ENCODE data around the gene CRBN. TPM values are rescaled to one million over a fixed set of nuclear protein-coding genes. Genes with fewer than 3 reads are reported as not detected.

Gene CRBN
- total and polyA plus RNA-seq, 2 of the 13 experiments (the other 11 are each of a cell fraction or from before 2014, with no cell fraction given) = 30.8 to 36.1 TPM

GRCh38 chr3:3126477-3127431, 52.7 kb downstream of the CRBN start, which contains the start of gene TRNT1 (continued):
- TF ChIP-seq PITX1 (CRISPR knock-in tag; IDR thresholded peaks at IDR 0.05) (no peak; the same call in 1 of the 2 replicates), HNRNPUL1 (IDR thresholded peaks at IDR 0.05; ENCODE audit: low read depth, low read length) (no peak), ZNF121 (CRISPR knock-in tag; IDR thresholded peaks at IDR 0.05) (no peak), ZNF749 (CRISPR knock-in tag; IDR thresholded peaks at IDR 0.05; ENCODE audit: borderline replicate concordance) (peak; percentile 94), EEA1 (CRISPR knock-in tag; IDR thresholded peaks at IDR 0.05; ENCODE audit: borderline replicate concordance) (no peak), ZSCAN9 (CRISPR knock-in tag; IDR thresholded peaks at IDR 0.05; ENCODE audit: borderline replicate concordance) (peak; percentile 37; the same call in 1 of the 2 replicates), ZNF335 (CRISPR knock-in tag; IDR thresholded peaks at IDR 0.05) (no peak), ZNF180 (CRISPR knock-in tag; IDR thresholded peaks at IDR 0.05; ENCODE audit: borderline replicate concordance, low read depth) (no peak), ZNF652 (CRISPR knock-in tag; IDR thresholded peaks at IDR 0.05; ENCODE audit: borderline replicate concordance, low read depth) (no peak), ZBTB7A (CRISPR knock-in tag; IDR thresholded peaks at IDR 0.05) (peak; percentile 47; the same call in 1 of the 2 replicates), ZNF660 (CRISPR knock-in tag; IDR thresholded peaks at IDR 0.05; ENCODE audit: borderline replicate concordance, low read depth) (no peak), ZNF678 (CRISPR knock-in tag; IDR thresholded peaks at IDR 0.05) (peak; percentile 36; the same call in 1 of the 2 replicates), ZMYM3 (CRISPR knock-in tag; IDR thresholded peaks at IDR 0.05) (no peak), ZC3H13 (CRISPR knock-in tag; IDR thresholded peaks at IDR 0.05) (peak; percentile 82), KDM1A (CRISPR knock-in tag; IDR thresholded peaks at IDR 0.05) (no peak), ISX (CRISPR knock-in tag; conservative IDR thresholded peaks at IDR 0.05) (no peak; the same call in 1 of the 2 replicates), CHD4 (IDR thresholded peaks at IDR 0.05; ENCODE audit: borderline replicate concordance, low read length) (no peak), ZBTB21 (CRISPR knock-in tag; IDR thresholded peaks at IDR 0.05) (peak; percentile 58), NR2C2 (CRISPR knock-in tag; IDR thresholded peaks at IDR 0.05; ENCODE audit: borderline replicate concordance) (peak; percentile 66; the same call in 1 of the 2 replicates), ZNF724P (CRISPR knock-in tag; IDR thresholded peaks at IDR 0.05; ENCODE audit: borderline replicate concordance) (no peak), ZNF414 (CRISPR knock-in tag; IDR thresholded peaks at IDR 0.05) (peak; percentile 71), ZNF430 (CRISPR knock-in tag; IDR thresholded peaks at IDR 0.05) (no peak), ZNF7 (CRISPR knock-in tag; IDR thresholded peaks at IDR 0.05) (no peak)
- TF ChIP-seq, protein P1, sequence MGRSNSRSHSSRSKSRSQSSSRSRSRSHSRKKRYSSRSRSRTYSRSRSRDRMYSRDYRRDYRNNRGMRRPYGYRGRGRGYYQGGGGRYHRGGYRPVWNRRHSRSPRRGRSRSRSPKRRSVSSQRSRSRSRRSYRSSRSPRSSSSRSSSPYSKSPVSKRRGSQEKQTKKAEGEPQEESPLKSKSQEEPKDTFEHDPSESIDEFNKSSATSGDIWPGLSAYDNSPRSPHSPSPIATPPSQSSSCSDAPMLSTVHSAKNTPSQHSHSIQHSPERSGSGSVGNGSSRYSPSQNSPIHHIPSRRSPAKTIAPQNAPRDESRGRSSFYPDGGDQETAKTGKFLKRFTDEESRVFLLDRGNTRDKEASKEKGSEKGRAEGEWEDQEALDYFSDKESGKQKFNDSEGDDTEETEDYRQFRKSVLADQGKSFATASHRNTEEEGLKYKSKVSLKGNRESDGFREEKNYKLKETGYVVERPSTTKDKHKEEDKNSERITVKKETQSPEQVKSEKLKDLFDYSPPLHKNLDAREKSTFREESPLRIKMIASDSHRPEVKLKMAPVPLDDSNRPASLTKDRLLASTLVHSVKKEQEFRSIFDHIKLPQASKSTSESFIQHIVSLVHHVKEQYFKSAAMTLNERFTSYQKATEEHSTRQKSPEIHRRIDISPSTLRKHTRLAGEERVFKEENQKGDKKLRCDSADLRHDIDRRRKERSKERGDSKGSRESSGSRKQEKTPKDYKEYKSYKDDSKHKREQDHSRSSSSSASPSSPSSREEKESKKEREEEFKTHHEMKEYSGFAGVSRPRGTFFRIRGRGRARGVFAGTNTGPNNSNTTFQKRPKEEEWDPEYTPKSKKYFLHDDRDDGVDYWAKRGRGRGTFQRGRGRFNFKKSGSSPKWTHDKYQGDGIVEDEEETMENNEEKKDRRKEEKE (IDR thresholded peaks at IDR 0.05) = no peak
- TF ChIP-seq, protein P2, sequence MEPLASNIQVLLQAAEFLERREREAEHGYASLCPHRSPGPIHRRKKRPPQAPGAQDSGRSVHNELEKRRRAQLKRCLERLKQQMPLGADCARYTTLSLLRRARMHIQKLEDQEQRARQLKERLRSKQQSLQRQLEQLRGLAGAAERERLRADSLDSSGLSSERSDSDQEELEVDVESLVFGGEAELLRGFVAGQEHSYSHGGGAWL (CRISPR knock-in tag; IDR thresholded peaks at IDR 0.05) = 0 out of 2 replicates have a peak, but pooled peaks have one; percentile 64

Data from HepG2 (cell line).